GM12878 (cell line): Measurements from ENCODE around the gene ZMIZ1. TPM values are rescaled to one million over a fixed set of nuclear protein-coding genes. Genes with fewer than 3 reads are reported as not detected.

Experiments used
- ATAC-seq: fragments of 200-7000 bp; cut with Tn5 transposase; 3 replicates; pipeline ENCODE4 v1.9.1; 2020; ENCODE audit warnings: mild to moderate bottlenecking, moderate library complexity
- BruUV-seq: library from RNA; stranded (reverse); fragments of 400-500 nt; replicated peaks from 2 replicates; lab custom pipeline; 2021; lab: Mats Ljungman, UMichigan
- CTCF ChIA-PET: fragments of 300-600 bp; sonication (Branson Sonifier 250); formaldehyde crosslinking; extraction: SDS; loops from one replicate; lab custom pipeline; 2021; ENCODE audit warnings: inconsistent platforms; lab: Yijun Ruan, JAX
- POLR2A ChIA-PET: fragments of 350-600 bp; formaldehyde crosslinking; extraction: SDS; loops from one replicate; lab custom pipeline; 2021; ENCODE audit warnings: inconsistent platforms; lab: Charles Lee
- RAD21 ChIA-PET: fragments of 300-600 bp; sonication (Branson Sonifier 250); formaldehyde crosslinking; loops from one replicate; lab custom pipeline; 2023; ENCODE audit warnings: antibody characterized with exemption; ENCODE audit not compliant: unreplicated experiment; lab: Charles Lee
- SMC1A ChIA-PET: fragments of 300-600 bp; sonication (Branson Sonifier 250); formaldehyde crosslinking; loops from one replicate; lab custom pipeline; 2023; ENCODE audit not compliant: unreplicated experiment, uncharacterized antibody; lab: Charles Lee
- DNase-seq: peaks from one replicate; pipeline ENCODE4 v3.0.0-alpha.2; 2011; ENCODE audit warnings: low read depth, low spot score
- FAIRE-seq: peaks from 3 replicates; lab custom pipeline; 2011; peaks lifted over from hg19 to GRCh38; lab: Jason Lieb, UNC
- H2AFZ ChIP-seq: 2 replicates; pipeline ENCODE4 v1.6.0; 2011; ENCODE audit warnings: low read depth, low read length, control low read depth; ENCODE audit not compliant: control insufficient read depth
- H3K27ac ChIP-seq: 2 replicates; pipeline ENCODE4 v1.5.1; 2011; ENCODE audit warnings: control low read depth; ENCODE audit not compliant: control insufficient read depth, insufficient read depth
- H3K27me3 ChIP-seq, 2 experiments: replicated peaks in 1 of 2; 2 replicates each; pipeline versions ENCODE4 v1.6.0 to v1.6.1; 2011; ENCODE audit warnings: low read length in 1 of 2; ENCODE audit not compliant: control insufficient read depth in 2 of 2, insufficient read depth in 2 of 2
- H3K36me3 ChIP-seq, 2 experiments: 2 replicates each; pipeline ENCODE4 v1.5.1; 2011; ENCODE audit warnings: low read length in 1 of 2; ENCODE audit not compliant: control insufficient read depth in 2 of 2, insufficient read depth in 2 of 2
- H3K4me1 ChIP-seq: 2 replicates; pipeline ENCODE4 v1.6.1; 2011; ENCODE audit warnings: mild to moderate bottlenecking, low read length, moderate library complexity, mixed read lengths; ENCODE audit not compliant: control insufficient read depth, insufficient read depth
- H3K4me2 ChIP-seq: 2 replicates; pipeline ENCODE4 v1.6.0; 2011; ENCODE audit warnings: control low read depth; ENCODE audit not compliant: control insufficient read depth, insufficient read depth
- H3K4me3 ChIP-seq: fragments of 200-600 bp; sonication (generic); 2 replicates; pipeline ENCODE4 v1.5.1; 2016
- H3K79me2 ChIP-seq: 2 replicates; pipeline ENCODE4 v1.6.0; 2011; ENCODE audit warnings: low read length; ENCODE audit not compliant: control insufficient read depth, insufficient read depth
- H3K9ac ChIP-seq: 2 replicates; pipeline ENCODE4 v1.8.0; 2011; ENCODE audit warnings: low read length, control low read depth, mixed read lengths; ENCODE audit not compliant: control insufficient read depth, insufficient read depth
- H3K9me3 ChIP-seq: replicated peaks from 3 replicates; pipeline ENCODE4 v1.5.1; 2011; ENCODE audit warnings: mild to moderate bottlenecking, low read length; ENCODE audit not compliant: control insufficient read depth, insufficient read depth
- H4K20me1 ChIP-seq: 2 replicates; pipeline ENCODE4 v1.6.0; 2011; ENCODE audit not compliant: control insufficient read depth, insufficient read depth
- CHD1 ChIP-seq: IDR thresholded peaks from 2 replicates; pipeline ENCODE4 v1.6.1; 2012; ENCODE audit warnings: low read depth, low read length, improper control_type of control experiment
- CHD2 ChIP-seq: IDR thresholded peaks from 2 replicates; pipeline ENCODE4 v1.6.1; 2011; ENCODE audit warnings: low read depth, low read length, improper control_type of control experiment, borderline replicate concordance
- EZH2 ChIP-seq: IDR thresholded peaks from 2 replicates; pipeline ENCODE4 v1.6.1; 2012; ENCODE audit warnings: low read depth, mild to moderate bottlenecking, control low read depth, inconsistent platforms, low read length, borderline replicate concordance; ENCODE audit not compliant: control insufficient read depth
- GATAD2B ChIP-seq: fragments of 450-650 bp; conservative IDR thresholded peaks from 2 replicates; pipeline ENCODE4 v1.6.1; 2017; ENCODE audit warnings: low read depth, mild to moderate bottlenecking, moderate library complexity
- MEF2A ChIP-seq: IDR thresholded peaks from 2 replicates; pipeline ENCODE4 v1.6.1; 2011; ENCODE audit warnings: low read depth, mild to moderate bottlenecking, low read length, moderate library complexity; ENCODE audit not compliant: insufficient read depth
- POLR2AphosphoS2 ChIP-seq: IDR thresholded peaks from 2 replicates; pipeline ENCODE4 v1.6.1; 2011; ENCODE audit warnings: low read depth, mild to moderate bottlenecking, low read length, improper control_type of control experiment, moderate library complexity
- SMAD1 ChIP-seq: fragments of 450-650 bp; IDR thresholded peaks from 2 replicates; pipeline ENCODE4 v1.6.1; 2018; ENCODE audit warnings: mild to moderate bottlenecking, low read depth; ENCODE audit not compliant: partially characterized antibody
- STAT3 ChIP-seq: IDR thresholded peaks from 2 replicates; pipeline ENCODE4 v1.6.1; 2011; ENCODE audit warnings: low read depth, low read length, improper control_type of control experiment
- ZNF217 ChIP-seq: fragments of 450-650 bp; IDR thresholded peaks from 2 replicates; pipeline ENCODE4 v1.6.1; 2017; ENCODE audit warnings: antibody characterized with exemption, mild to moderate bottlenecking
- ZNF622 ChIP-seq: fragments of 450-650 bp; IDR thresholded peaks from 2 replicates; pipeline ENCODE4 v1.6.1; 2017; ENCODE audit warnings: mild to moderate bottlenecking, inconsistent platforms
- WGBS: methylation state at CpG from one replicate; pipeline ENCODE4 v1.1.6; 2016; ENCODE audit warnings: low lambda C conversion rate; ENCODE audit not compliant: insufficient replicate concordance, insufficient coverage; ENCODE audit errors: missing lambda C conversion rate; 5-methylcytosine and 5-hydroxymethylcytosine counted together
- in situ Hi-C: fragments of 300-500 bp; cut with MboI; formaldehyde crosslinking; loops from 9 replicates; pipeline ENCODE4 v1.14.3; 2018; ENCODE audit warnings: mixed read lengths
- intact Hi-C: fragments of 100-400 bp; cut with micrococcal nuclease; formaldehyde crosslinking; loops from one replicate; pipeline ENCODE4 v1.14.2; 2022; ENCODE audit not compliant: unreplicated experiment
- polyA plus RNA-seq, 11 experiments: library from polyadenylated mRNA; depleted of rRNA in 4 of 11; unstranded in 6 of 11; stranded (reverse) in 5 of 11; fragments of >200 nt; fragmentation: Nextera tagmentation in 4 of 11; fragmentation: Illumina TruSeq in 1 of 11; extraction: Ambion mirVana in 4 of 11; extraction: Trizol in 1 of 11; gene quantifications; 1 replicate in 1 of 11; 2 replicates in 10 of 11; pipeline versions ENCODE4 v1.2.1 to v1.2.3, GENCODE V29; 2011 to 2016; ENCODE audit warnings: inconsistent platforms in 2 of 11, missing spikeins in 2 of 11, low read depth in 1 of 11
- total RNA-seq, 4 experiments: library from RNA; depleted of rRNA in 3 of 4; stranded (reverse); fragments of >200 nt in 3 of 4; fragmentation: Illumina TruSeq in 1 of 4; extraction: Trizol in 1 of 4; gene quantifications; 2 replicates each; pipeline versions ENCODE4 v1.2.1 to v1.2.3, GENCODE V29; 2013 to 2021
- TF ChIP-seq, protein P1 (sequence below), 3 experiments: IDR thresholded peaks in 2 of 3; conservative IDR thresholded peaks in 1 of 3; 2 replicates each; pipeline ENCODE4 v1.5.1; 2011; ENCODE audit warnings: low read depth in 3 of 3, low read length in 3 of 3, mild to moderate bottlenecking in 3 of 3, control low read depth in 2 of 3, moderate library complexity in 2 of 3, inconsistent platforms in 1 of 3, mixed read lengths in 1 of 3; ENCODE audit not compliant: control insufficient read depth in 2 of 3, insufficient read depth in 1 of 3; ENCODE audit errors: extremely low read depth in 1 of 3
- TF ChIP-seq, protein P2 (sequence below): fragments of 450-650 bp; IDR thresholded peaks from 2 replicates; pipeline ENCODE4 v1.6.1; 2017; ENCODE audit warnings: antibody characterized with exemption, mild to moderate bottlenecking, moderate library complexity
- TF ChIP-seq, protein P3 (sequence below): IDR thresholded peaks from 2 replicates; pipeline ENCODE4 v1.6.1; 2012; ENCODE audit warnings: mild to moderate bottlenecking, low read depth, low read length
- TF ChIP-seq, protein P4 (sequence below): IDR thresholded peaks from 2 replicates; pipeline ENCODE4 v1.6.1; 2012; ENCODE audit warnings: low read depth, low read length, improper control_type of control experiment

Gene ZMIZ1
- total and polyA plus RNA-seq, 10 of the 15 experiments (the other 5 are each of a cell fraction or from before 2014, with no cell fraction given), result 3.1 to 82.3 (median 14.9) TPM

DNA sequence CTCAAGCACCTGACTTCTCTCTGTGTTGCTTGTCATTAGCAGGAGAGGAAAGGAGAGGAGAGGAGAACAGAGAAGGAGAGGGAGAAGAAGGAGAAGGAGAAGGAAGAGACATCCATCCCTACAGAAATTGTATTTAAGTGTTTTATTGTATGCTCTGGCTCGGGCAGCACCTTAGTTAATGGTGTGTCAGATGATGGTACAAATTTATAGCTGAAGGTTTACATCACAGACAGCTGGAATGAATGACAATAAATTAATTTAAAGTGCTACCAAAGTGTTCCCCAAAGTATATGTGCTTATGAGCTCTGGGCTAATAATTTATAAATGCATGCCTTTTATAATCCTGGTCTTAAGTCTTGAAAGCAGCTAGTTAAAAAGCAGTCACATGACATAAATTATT, 38.1 kb upstream of the ZMIZ1 start:
- FAIRE-seq (no peak), ATAC-seq (no peak), DNase-seq (no peak)
- WGBS, result 0% methylated on average over 1 of the region's 1 CpG
- H3K79me2 ChIP-seq, result no peaks in the 10 kb centered on the region
- no peak overlapping the region for H3K9ac ChIP-seq
- no peaks in the 10 kb centered on the region for H3K9me3 ChIP-seq
- no peaks in the 10 kb centered on the region for H3K4me1 ChIP-seq
- peaks cover 0 to 1% of the 10 kb centered on the region in 2 experiments; a peak in 2 of 4 replicates for H3K27me3 ChIP-seq
- CTCF ChIA-PET, result interaction anchor here (0.7 kb wide), 1 partner anchor 7 kb away, joined by 5 read pairs; no protein-coding TSS in a partner anchor
- TF ChIP-seq GATAD2B (no peak), EZH2 (no peak), POLR2AphosphoS2 (no peak), CHD2 (no peak), SMAD1 (no peak), ZNF622 (no peak), STAT3 (no peak), MEF2A (no peak), ZNF217 (no peak), CHD1 (no peak)
- TF ChIP-seq, protein P1, sequence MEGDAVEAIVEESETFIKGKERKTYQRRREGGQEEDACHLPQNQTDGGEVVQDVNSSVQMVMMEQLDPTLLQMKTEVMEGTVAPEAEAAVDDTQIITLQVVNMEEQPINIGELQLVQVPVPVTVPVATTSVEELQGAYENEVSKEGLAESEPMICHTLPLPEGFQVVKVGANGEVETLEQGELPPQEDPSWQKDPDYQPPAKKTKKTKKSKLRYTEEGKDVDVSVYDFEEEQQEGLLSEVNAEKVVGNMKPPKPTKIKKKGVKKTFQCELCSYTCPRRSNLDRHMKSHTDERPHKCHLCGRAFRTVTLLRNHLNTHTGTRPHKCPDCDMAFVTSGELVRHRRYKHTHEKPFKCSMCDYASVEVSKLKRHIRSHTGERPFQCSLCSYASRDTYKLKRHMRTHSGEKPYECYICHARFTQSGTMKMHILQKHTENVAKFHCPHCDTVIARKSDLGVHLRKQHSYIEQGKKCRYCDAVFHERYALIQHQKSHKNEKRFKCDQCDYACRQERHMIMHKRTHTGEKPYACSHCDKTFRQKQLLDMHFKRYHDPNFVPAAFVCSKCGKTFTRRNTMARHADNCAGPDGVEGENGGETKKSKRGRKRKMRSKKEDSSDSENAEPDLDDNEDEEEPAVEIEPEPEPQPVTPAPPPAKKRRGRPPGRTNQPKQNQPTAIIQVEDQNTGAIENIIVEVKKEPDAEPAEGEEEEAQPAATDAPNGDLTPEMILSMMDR (IDR thresholded peaks at IDR 0.05 in 2 of 3, conservative IDR thresholded peaks at IDR 0.05 in 1 of 3; ENCODE audit: control insufficient read depth in 2 of 3, extremely low read depth in 1 of 3, insufficient read depth in 1 of 3, low read depth in 3 of 3, low read length in 3 of 3), result no peak
- TF ChIP-seq, protein P2, sequence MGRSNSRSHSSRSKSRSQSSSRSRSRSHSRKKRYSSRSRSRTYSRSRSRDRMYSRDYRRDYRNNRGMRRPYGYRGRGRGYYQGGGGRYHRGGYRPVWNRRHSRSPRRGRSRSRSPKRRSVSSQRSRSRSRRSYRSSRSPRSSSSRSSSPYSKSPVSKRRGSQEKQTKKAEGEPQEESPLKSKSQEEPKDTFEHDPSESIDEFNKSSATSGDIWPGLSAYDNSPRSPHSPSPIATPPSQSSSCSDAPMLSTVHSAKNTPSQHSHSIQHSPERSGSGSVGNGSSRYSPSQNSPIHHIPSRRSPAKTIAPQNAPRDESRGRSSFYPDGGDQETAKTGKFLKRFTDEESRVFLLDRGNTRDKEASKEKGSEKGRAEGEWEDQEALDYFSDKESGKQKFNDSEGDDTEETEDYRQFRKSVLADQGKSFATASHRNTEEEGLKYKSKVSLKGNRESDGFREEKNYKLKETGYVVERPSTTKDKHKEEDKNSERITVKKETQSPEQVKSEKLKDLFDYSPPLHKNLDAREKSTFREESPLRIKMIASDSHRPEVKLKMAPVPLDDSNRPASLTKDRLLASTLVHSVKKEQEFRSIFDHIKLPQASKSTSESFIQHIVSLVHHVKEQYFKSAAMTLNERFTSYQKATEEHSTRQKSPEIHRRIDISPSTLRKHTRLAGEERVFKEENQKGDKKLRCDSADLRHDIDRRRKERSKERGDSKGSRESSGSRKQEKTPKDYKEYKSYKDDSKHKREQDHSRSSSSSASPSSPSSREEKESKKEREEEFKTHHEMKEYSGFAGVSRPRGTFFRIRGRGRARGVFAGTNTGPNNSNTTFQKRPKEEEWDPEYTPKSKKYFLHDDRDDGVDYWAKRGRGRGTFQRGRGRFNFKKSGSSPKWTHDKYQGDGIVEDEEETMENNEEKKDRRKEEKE, result no peak
- TF ChIP-seq, protein P3, sequence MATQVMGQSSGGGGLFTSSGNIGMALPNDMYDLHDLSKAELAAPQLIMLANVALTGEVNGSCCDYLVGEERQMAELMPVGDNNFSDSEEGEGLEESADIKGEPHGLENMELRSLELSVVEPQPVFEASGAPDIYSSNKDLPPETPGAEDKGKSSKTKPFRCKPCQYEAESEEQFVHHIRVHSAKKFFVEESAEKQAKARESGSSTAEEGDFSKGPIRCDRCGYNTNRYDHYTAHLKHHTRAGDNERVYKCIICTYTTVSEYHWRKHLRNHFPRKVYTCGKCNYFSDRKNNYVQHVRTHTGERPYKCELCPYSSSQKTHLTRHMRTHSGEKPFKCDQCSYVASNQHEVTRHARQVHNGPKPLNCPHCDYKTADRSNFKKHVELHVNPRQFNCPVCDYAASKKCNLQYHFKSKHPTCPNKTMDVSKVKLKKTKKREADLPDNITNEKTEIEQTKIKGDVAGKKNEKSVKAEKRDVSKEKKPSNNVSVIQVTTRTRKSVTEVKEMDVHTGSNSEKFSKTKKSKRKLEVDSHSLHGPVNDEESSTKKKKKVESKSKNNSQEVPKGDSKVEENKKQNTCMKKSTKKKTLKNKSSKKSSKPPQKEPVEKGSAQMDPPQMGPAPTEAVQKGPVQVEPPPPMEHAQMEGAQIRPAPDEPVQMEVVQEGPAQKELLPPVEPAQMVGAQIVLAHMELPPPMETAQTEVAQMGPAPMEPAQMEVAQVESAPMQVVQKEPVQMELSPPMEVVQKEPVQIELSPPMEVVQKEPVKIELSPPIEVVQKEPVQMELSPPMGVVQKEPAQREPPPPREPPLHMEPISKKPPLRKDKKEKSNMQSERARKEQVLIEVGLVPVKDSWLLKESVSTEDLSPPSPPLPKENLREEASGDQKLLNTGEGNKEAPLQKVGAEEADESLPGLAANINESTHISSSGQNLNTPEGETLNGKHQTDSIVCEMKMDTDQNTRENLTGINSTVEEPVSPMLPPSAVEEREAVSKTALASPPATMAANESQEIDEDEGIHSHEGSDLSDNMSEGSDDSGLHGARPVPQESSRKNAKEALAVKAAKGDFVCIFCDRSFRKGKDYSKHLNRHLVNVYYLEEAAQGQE, result no peak
- TF ChIP-seq, protein P4, sequence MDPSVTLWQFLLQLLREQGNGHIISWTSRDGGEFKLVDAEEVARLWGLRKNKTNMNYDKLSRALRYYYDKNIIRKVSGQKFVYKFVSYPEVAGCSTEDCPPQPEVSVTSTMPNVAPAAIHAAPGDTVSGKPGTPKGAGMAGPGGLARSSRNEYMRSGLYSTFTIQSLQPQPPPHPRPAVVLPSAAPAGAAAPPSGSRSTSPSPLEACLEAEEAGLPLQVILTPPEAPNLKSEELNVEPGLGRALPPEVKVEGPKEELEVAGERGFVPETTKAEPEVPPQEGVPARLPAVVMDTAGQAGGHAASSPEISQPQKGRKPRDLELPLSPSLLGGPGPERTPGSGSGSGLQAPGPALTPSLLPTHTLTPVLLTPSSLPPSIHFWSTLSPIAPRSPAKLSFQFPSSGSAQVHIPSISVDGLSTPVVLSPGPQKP, result no peak
- RAD21 ChIA-PET, result no interaction called here
- H3K36me3 ChIP-seq, result no peaks in the 10 kb centered on the region
- in situ Hi-C loops (no loop called here), intact Hi-C loops (no loop called here)
- POLR2A ChIA-PET, result no interaction called here
- no peak overlapping the region for H2AFZ ChIP-seq
- SMC1A ChIA-PET, result no interaction called here
- H3K4me2 ChIP-seq, result no peak overlapping the region
- no TSS peak for BruUV-seq
- no peak overlapping the region for H3K27ac ChIP-seq
- H4K20me1 ChIP-seq, result no peaks in the 10 kb centered on the region
- H3K4me3 ChIP-seq, result no peak overlapping the region
